Measurements from ENCODE around the gene CENPV.

DNA sequence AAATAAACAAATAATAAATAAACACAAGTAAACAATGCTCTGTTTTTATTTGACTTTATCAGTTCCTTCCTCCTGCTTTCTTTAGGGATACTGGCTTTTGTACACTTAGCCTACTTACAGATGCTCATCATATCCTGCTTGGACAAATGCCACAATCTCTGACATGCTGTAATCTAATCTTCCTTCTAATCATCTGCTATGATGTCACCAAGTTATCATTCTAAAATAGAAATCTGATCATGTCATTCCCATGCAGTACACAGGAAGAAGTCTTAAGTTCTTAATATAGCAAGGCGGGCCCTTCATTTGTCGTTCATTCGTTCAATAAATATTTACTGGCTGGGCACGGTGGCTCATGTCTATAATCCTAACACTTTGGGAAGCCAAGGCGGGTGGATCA lies 18.5 kb upstream of the CENPV start:
- TF ChIP-seq, protein P1, sequence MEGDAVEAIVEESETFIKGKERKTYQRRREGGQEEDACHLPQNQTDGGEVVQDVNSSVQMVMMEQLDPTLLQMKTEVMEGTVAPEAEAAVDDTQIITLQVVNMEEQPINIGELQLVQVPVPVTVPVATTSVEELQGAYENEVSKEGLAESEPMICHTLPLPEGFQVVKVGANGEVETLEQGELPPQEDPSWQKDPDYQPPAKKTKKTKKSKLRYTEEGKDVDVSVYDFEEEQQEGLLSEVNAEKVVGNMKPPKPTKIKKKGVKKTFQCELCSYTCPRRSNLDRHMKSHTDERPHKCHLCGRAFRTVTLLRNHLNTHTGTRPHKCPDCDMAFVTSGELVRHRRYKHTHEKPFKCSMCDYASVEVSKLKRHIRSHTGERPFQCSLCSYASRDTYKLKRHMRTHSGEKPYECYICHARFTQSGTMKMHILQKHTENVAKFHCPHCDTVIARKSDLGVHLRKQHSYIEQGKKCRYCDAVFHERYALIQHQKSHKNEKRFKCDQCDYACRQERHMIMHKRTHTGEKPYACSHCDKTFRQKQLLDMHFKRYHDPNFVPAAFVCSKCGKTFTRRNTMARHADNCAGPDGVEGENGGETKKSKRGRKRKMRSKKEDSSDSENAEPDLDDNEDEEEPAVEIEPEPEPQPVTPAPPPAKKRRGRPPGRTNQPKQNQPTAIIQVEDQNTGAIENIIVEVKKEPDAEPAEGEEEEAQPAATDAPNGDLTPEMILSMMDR (IDR thresholded peaks at IDR 0.05; ENCODE audit: insufficient read depth, low read length, poor library complexity, severe bottlenecking) = no peak
- TF ChIP-seq EZH2phosphoT487 (conservative IDR thresholded peaks at IDR 0.05; ENCODE audit: low read length) = no peak

Data from SU-DHL-6 (cell line).